A549 (cell line): Measurements from ENCODE around the gene HOXD8.

Experiments used
- CTCF ChIP-seq: fragments of >200 bp; sonication (Bioruptor Twin); formaldehyde crosslinking; IDR thresholded peaks from 3 replicates; pipeline ENCODE4 v1.5.1; 2016
- EP300 ChIP-seq, 2 experiments: fragments of >200 bp; sonication (Bioruptor Twin); formaldehyde crosslinking; IDR thresholded peaks; 2 replicates in 1 of 2; 3 replicates in 1 of 2; pipeline ENCODE4 v1.6.1; 2016 to 2017
- HEYL ChIP-seq: fragments of 250-450 bp; sonication (Bioruptor Pico); IDR thresholded peaks from 2 replicates; pipeline ENCODE4 v1.8.0; 2021; ENCODE audit warnings: mild to moderate bottlenecking, moderate library complexity
- MAZ ChIP-seq: fragments of 150-350 bp; IDR thresholded peaks from 2 replicates; pipeline ENCODE4 v1.6.1; 2014; ENCODE audit warnings: antibody characterized with exemption, low read depth, low read length, borderline replicate concordance
- POLR2A ChIP-seq: IDR thresholded peaks from 2 replicates; pipeline ENCODE4 v1.6.1; 2012; ENCODE audit warnings: mild to moderate bottlenecking, low read length
- REST ChIP-seq: fragments of 200-600 bp; sonication (generic); IDR thresholded peaks from 2 replicates; pipeline ENCODE4 v1.6.1; 2016; ENCODE audit warnings: antibody characterized with exemption, mild to moderate bottlenecking, moderate library complexity
- RNF2 ChIP-seq: fragments of 200-600 bp; sonication (generic); IDR thresholded peaks from 2 replicates; pipeline ENCODE4 v1.6.1; 2016; ENCODE audit warnings: low read depth, mild to moderate bottlenecking, antibody characterized with exemption, moderate library complexity, borderline replicate concordance
- TP53 ChIP-seq: fragments of 250-450 bp; sonication (Bioruptor Pico); IDR thresholded peaks from 2 replicates; pipeline ENCODE4 v1.5.0; 2021; ENCODE audit warnings: mild to moderate bottlenecking, moderate library complexity
- TF ChIP-seq, protein P1 (sequence below): fragments of 450-650 bp; IDR thresholded peaks from 2 replicates; pipeline ENCODE4 v1.6.1; 2014; ENCODE audit warnings: antibody characterized with exemption

- TF ChIP-seq TP53 (CRISPR knock-in tag) (no peak), EP300 (IDR thresholded peaks at IDR 0.05) (no peak), CTCF (no peak), POLR2A (no peak), REST (no peak), HEYL (CRISPR knock-in tag) (no peak), RNF2 (no peak), MAZ (no peak)
- TF ChIP-seq, protein P1, sequence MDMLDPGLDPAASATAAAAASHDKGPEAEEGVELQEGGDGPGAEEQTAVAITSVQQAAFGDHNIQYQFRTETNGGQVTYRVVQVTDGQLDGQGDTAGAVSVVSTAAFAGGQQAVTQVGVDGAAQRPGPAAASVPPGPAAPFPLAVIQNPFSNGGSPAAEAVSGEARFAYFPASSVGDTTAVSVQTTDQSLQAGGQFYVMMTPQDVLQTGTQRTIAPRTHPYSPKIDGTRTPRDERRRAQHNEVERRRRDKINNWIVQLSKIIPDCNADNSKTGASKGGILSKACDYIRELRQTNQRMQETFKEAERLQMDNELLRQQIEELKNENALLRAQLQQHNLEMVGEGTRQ, result no peak
These were observed 37.0 kb upstream of the HOXD8 start, which contains the start of gene HOXD13 for GRCh38 chr2:176092270-176093144.
